Stimulated activated CD4-positive, alpha-beta T cell treated with anti-CD3 and anti-CD28 coated beads, TNF-alpha, amount 100 ng/mL, for 48 hours (primary cell): ENCODE measurements around the gene AVPI1.

Experiments used
- DNase-seq, 3 donors: peaks; one replicate each; pipeline ENCODE4 v3.0.0-alpha.2; 2020; ENCODE audit warnings: low read depth in 3 of 3

Gene AVPI1

GRCh38 chr10:97686962-97687784 is at the start of gene AVPI1:
AVPI1 (minus strand) TSS chr10:97687241; CDS start chr10:97679905, 7,336 bp downstream.
- peak; percentile 87 to 91 (median 89) for DNase-seq

- DNase-seq: no peak
Observed at GRCh38 chr10:97736403-97736901, 49.4 kb upstream of the AVPI1 start.

- DNase-seq: no peak
Observed at GRCh38 chr10:97734021-97734420, 47.0 kb upstream of the AVPI1 start.

- no peak for DNase-seq
Observed at GRCh38 chr10:97733256-97733655, 46.2 kb upstream of the AVPI1 start.

- DNase-seq: no peak
Observed at GRCh38 chr10:97732052-97732359, 45.0 kb upstream of the AVPI1 start.

- DNase-seq: peak in 2 of 3 donors; percentile 23 to 41
Observed at GRCh38 chr10:97731346-97732051, 44.5 kb upstream of the AVPI1 start.

DNA sequence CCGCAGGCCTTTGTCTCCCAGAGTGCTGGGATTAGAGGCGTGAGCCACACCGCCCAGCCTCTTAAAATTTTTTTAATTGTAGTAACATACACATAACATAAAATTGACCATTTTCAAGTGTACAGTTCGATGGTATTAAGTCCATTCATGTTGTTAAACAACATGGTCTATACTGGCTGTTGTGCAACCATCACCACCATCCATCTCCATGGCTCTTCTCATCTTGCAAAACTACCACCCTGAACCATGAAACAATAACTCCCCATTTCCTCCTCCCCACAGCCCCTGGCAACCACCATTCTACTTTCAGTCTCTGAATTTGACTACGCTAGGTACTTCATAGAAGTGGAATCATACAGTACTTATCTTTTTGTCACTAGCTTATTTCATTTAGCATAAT is 42.0 kb upstream of the AVPI1 start:
- no peak for DNase-seq

DNA sequence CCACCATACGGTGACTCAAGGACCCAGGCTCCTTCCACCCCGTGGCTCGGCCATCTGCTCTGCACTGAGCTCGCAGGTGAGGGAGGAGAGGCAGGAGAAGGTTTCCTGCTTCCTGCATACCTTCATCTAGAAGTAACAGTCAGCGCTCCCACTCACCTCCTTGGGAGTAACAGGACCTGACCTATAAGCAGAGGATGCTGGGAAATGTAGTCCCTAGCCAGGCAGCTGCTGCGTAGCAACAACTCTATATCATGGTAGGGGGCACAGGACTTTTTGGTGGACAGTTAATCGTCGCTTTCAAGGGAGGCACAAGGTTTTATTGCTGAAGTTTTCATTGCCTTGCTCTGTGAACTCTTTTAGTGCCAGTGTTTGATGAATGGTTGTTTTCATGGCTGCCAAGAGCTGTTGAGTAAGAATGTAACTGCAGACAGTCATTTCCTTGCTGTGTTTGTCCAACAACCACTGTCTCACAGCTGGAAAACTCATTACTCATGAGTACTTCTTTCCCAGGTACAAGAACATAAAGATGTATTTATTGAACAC is 39.7 kb upstream of the AVPI1 start:
- DNase-seq: no peak

DNA sequence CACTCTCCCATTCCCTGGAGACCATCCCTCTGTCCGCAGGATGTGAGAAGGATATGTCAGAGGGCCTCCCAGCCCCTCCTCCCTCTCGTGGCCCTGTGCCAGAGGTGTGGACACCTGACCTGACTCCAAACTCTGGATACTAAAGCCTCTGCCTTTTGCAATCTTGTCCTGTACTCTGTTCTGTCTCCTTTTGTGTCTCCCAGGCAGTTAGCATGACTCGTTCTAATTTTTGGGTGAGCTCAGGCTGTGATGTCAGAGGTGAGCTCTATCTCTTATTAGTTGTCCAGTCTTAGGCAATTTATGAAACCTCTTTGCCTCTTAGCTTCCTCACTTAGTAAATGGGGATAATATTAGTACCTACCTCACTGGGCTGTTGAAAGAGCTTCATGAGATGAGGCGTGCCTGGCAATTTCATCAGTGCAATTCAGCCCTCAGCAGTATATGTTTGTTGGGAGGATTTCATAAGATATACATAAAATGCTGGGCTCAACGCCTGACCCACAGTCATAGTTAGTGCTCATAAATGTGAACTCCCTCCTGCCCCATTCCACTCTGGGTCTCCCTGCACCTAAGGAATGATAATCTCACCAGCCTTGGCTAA is 37.4 kb upstream of the AVPI1 start:
- no peak for DNase-seq

DNA sequence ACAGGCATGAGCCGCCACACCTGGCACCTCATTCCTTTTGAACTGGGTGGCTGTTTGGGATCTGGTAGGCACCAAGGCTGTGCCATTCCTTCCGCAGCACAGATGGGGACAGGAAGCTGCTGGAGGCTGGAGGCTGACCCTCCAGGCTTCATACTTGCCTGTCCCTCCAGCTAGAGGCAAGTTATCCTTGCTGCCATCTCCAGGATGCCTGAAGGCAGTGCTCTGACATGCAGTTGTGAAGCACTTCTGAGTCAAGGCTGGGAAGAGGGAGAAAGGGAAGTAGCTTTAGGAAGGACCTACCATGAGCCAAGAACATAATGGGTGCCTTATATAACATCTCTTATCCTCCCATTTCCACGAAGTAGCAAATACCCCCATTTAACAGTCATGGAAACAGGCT is 36.0 kb upstream of the AVPI1 start:
- no peak for DNase-seq

DNA sequence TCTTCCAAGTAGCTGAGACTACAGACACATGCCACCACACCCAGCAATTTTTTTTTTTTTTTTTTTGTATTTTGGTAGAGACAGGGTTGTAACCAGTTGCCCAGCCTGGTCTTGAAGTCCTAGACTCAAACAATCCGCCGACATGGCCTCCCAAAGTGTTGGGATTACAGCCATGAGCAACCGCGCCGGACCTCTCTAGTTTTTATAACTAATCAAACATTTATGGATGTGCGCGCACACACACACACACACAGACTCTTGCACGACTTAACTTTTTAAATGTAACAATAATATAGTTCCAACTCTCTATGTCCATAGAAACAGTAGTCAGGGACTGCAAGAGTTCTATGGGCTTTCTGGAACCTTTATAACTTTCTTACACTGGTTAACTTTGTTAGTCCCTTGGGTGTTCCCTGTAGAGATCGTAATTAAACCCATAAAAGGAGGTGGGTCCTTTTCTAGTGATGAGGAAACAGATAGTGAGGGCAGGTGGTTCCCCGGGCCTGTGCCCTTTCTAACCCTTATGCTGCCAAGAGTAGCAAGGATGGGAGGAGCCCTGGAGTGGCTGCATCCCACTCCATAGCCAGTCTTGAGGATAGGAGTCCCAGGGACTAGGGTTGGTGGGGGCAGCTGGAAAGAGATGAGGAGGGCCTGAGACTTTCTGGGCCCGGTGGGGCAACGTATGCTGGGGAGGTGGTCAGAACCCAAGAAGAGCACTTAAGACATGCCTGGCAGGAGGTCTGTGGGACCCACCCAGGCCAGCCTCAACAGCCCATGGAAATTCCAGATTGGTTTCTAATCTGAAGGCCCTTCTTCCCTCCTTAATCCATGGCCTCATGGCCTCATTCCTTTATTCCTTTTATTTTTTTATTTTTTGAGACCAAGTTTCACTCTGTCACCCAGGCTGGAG is 35.1 kb upstream of the AVPI1 start:
- DNase-seq: no peak

DNA sequence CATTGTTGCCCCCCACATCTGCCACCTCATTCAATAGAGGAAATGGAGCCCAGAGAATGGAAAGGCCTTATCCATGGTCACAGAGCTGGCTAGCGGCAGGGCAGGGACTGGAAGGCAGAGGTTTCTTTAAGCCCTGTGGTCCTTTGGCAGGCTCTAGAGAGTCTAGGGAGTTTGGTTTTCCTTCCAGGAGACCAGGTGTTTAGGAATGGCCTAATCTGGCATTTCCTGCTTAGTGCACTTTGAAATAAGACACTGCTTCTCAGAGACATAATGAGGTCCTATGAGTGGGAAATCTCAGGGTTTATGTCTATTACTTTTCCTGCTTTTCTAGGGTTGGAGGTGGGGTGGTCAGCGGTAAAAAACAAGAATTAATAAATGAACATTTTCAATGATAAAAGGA is 32.6 kb upstream of the AVPI1 start:
- no peak for DNase-seq

DNA sequence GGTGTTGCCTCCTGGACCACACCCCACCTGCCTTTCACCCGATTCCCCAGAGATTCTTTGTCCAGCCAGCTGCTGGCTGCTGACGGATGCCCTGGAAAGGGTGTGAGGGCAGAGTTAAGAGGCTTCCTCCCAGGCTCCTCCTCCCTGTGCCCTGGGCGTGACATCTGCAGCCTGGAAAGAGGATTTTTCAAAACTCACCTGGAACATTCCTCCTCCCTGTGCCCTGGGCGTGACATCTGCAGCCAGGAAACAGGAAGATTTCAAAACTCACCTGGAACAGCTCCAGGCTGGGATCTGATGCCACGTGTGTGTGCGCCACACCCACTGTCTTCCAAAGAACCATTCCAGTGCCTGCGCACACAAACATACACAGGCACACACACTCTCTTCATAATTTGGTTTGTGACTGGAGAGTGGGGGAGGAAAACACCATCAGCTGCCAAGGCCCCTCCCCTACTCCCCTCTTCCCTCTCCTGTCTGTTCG is 31.7 kb upstream of the AVPI1 start:
- no peak for DNase-seq

DNA sequence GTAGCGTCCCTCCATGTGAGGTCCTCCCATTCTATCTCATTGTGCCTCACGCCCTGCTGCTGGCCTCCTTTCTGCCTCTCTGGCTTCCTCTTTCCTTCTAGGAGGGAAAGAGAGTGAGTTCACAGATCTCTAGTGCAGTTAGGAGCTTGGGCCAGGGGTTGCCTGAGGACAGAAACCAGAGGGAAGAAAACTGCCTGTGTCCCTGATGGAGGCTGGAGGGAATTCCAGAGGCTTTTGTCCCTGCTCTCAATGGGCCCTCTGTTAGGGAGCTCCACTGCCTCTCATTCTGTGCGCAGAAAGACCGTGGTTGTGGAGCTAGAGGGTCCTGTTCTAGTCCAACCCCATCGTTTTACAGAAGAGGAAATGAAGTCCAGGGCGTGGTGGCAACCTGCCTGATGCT is 31.1 kb upstream of the AVPI1 start:
- no peak for DNase-seq

- no peak for DNase-seq
Observed at GRCh38 chr10:97717627-97718026, 30.6 kb upstream of the AVPI1 start.

GRCh38 chr10:97715259-97715874 is 28.3 kb upstream of the AVPI1 start:
- DNase-seq: no peak

GRCh38 chr10:97714401-97715258 is 27.6 kb upstream of the AVPI1 start:
- DNase-seq: no peak

- peak in 1 of 3 donors; percentile 13 for DNase-seq
Observed at GRCh38 chr10:97713826-97714400, 26.9 kb upstream of the AVPI1 start.

DNA sequence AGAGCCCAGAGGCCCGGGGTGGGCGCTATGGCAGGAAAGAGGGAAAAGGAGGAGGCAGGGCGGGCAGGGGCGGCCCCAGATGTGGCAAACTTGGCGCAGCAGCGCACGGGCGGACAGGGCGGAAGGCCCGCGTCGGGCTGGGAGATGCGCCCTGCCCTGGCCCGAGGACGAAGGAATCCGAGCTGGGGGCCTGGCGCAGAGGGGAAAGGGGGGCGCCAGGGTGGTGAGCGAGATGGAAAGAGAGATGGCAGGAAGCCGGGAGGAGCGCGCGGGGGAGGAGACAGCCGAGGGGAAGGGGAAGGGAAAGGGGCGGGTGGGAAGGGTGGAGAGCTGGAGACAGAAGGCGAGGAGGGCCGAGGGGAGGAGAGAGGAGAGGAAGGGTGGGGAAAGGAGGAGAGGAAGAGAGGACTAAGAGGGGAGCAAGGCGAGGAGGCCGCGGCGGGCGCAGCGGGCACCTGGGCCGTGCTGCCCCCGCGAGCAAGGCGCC is 26.3 kb upstream of the AVPI1 start, which contains the start of gene MARVELD1:
Gene MARVELD1, plus strand, starts transcription at position 392 of the 487 bp plus-strand sequence. CDS start 147 bp downstream, outside the sequence.
- no peak for DNase-seq
